ENCODE results near the gene C1QTNF9.
"Not testable (repeated sequence)": the region's sequence is repeated elsewhere in the genome, so short reads cannot be mapped to it uniquely, and the experiment has no call there.

Gene C1QTNF9

DNA sequence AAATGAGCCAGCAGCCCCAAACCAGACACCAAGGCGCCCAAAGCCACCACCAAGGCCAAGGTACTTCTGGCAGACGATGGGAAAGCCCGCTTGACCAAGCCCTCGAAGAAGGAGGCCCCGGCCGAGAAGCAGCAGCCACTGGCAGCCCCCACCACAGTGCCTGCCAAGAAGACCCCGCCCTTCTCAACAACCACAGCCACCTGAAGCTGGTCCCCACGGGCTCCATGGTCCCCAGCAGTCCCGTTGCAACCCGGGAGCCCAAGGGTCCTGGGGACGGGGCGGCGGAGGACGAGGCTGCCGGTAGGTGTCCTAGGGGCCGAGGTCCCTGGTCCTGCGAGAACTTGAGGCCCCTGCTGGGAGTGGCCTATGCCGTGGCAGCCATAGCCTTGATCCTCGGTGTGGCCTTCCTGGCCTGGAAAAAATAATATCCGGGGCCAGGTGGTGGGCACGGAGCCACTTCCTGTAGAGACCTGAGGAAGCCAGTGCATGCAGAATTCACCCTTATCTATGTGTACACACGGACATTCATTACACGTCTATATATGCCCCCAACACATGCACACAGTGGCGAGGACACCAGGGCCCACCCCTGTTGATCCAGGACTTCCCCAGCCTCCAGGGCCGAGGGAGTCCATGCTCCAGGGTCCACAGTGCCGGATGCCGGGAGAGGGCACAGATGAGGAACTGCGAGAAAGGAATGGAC is 13.8 kb downstream of the C1QTNF9 start:
- no peak for DNase-seq

DNA sequence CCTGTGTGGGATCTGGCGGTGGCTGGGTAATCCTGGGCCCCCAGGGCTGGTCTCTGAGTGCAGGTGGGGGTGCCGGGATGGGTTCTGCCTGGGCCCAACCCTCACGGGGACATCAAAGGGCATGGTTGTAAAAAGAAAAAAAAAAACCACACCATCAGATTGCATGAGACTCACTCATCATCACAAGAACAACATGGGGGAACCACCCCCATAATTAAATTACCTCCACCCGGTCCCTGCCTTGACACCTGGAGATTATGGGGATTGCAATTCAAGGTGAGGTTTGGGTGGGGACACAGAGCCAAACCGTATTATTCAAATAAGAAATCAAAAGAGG is 14.3 kb downstream of the C1QTNF9 start:
- no peak for DNase-seq

DNA sequence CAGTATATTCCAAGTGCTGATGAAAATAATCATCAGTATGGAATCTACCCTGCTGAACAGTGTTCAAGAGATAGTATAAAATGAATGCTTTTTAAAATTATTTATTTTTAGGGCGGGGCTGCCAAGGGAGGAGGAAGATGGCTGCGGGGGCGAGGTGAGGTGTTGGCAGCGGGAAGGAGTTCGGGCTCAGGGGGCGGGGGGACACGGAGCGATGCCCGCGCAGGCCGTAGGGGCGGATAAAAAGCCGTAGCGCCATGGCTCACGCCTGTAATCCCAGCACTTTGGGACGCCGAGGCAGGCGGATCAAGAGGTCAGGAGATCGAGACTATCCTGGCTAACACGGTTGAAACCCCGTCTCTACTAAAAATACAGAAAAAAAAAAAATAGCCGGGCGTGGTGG is 18.2 kb downstream of the C1QTNF9 start:
- not testable (repeated sequence) for DNase-seq

DNA sequence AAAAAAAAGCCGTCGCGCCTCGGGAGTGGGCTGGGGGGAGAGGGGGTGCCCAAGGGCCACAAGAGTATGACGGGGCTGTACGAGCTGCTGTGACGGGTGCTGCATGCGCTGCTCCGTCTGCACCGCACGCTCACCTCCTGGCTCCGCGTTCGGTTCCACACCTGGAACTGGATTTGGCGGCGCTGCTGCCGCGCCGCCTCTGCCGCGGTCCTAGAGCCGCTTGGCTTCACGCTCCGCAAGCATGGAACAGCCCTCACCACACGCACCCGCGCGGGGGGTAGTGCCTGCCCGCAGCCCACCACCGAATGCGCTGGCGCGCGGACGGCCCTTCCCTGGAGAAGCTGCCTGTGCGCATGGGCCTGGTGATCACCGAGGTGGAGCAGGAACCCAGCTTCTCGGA is 18.8 kb downstream of the C1QTNF9 start:
- DNase-seq = no peak

DNA sequence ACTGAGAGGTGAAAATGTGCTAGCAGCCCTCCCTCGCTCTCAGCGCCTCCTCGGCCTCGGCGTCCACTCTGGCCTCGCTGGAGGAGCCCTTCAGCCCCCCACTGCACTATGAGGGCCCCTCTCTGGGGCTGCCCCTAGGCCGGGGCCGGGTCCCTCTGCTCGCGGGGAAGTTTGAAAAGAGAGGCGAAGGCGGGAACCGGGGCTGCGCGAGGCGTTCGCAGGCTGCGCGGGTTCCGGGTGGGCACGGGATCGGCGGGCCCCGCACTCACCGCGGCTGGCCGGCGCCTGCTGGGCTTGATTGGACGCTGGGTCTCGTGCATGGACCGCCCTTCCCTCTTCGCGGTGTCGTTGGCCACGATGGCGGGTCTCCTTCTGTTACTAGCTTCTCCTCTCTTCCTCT is 29.3 kb downstream of the C1QTNF9 start:
- DNase-seq = no peak

DNA sequence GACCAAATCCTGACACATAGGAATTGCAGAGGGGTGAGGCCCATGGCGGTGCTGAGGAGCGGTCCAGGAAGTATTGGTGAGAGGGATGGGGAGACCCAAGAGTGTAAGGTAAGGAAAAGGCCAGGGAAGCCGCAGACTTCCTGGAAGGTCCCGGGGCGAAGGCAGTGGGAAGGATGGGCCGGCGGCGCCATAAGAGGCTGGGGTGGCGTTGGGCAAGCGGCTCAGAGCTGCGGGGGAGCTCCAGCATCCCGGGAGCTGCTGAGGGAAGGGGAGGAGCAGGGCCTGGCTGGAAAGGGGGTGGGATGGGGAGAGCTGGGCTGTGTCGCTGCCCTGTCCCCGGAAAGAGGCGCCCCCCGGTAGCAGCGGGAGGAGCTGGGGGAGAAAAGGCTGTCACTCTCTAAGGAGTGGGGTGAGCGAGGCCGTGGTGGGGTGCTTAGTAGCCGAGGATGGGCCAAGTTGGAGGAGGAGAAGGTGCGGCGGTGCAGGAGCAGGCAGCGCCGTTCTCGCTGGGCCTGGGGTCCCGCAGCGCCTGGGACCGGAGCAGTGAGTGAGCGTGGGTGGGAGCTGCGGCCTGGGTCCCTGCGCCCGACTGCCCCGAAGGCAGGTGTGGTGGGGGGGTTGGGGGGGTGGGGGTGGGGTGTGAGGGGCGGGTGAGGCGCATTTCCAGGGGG is 30.7 kb downstream of the C1QTNF9 start:
- DNase-seq = no peak

DNA sequence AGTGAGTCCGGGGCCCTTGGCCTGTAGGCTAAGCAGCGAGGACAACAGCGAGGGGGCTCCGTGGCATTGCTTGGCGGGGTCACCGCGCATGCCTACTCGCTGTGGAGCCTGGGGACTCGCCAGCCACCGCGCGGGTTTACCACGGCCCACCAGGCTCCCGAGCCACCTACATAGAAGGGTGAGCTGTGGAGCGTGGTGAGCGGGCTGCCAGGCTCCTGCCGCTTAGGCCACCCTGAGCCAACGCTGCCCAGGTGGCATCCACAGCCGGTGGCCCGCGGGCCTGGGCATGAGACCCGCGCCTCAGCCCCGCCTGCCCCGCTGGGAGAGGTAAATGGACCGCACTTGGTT is 31.2 kb downstream of the C1QTNF9 start:
- DNase-seq = no peak

DNA sequence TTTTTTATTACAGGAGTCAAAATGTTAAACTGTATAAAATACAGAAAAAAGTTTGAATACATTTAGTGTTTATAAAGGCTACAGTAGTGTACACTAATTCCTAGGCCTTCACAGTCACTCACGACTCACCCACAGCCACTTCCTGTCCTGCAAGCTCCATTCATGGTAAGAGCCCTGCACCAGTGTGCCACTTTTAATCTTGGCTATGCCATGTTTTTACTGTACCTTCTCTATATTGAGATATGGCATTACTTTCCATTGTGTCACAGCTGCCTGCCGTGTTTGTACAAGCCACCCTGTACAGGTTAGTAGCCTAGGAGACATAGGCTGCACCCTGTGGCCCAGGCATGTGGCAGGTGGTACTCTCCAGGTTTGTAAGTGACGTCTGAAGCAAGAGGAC is 32.1 kb downstream of the C1QTNF9 start:
- DNase-seq = no peak

DNA sequence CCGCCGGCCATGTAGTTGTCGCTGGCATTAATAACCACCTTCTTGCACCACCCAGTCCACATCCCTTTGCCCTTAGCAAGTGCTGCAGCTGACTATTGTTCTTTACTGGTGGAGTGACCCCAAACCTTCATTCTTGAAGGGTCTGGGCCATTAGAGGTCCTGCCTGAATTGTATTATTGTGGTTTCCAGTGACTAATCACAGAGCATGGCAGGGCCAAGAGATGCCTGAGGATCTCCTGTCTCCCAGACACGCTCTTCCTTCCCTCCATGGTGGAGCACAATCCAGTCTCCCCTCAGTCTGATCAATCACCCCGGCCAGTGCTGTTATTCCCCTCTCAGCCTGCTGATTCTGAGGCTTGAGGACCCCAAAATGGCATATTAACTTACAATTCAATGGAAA is 39.0 kb downstream of the C1QTNF9 start:
- no peak for DNase-seq

DNA sequence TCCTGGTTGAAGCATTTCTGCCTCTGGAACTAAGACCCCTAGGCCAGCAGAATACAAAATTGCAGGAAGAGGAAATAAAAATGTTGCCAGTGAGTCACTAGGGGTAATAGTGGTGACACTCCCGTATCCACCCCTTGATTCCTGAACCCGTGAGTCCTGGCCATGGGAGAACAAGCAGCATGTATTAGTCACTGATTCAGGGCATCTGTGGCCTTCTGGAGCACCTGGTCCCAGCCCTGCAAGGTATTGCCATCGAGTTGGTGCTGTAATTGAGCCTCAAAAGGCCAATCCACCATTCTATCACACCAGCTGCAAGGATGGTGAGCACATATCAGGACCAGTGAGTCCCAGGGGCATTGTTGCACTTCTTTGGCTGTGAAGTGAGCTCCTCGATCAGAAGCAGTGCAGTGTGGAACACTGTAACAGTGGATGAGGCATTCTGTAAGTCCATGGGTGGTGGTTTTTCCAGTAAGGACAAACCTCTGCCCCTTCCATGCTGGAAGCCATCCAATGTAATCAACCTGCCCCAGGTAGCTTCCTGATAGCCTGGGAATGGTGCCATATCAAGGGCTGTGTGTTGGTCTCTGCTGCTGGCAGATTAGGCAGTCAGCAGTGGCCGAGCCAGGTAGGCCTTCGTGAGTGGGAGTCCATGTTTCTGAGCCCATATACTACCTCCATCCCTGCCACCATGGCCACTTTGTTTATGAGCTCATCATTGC is 39.6 kb downstream of the C1QTNF9 start:
- DNase-seq = no peak

DNA sequence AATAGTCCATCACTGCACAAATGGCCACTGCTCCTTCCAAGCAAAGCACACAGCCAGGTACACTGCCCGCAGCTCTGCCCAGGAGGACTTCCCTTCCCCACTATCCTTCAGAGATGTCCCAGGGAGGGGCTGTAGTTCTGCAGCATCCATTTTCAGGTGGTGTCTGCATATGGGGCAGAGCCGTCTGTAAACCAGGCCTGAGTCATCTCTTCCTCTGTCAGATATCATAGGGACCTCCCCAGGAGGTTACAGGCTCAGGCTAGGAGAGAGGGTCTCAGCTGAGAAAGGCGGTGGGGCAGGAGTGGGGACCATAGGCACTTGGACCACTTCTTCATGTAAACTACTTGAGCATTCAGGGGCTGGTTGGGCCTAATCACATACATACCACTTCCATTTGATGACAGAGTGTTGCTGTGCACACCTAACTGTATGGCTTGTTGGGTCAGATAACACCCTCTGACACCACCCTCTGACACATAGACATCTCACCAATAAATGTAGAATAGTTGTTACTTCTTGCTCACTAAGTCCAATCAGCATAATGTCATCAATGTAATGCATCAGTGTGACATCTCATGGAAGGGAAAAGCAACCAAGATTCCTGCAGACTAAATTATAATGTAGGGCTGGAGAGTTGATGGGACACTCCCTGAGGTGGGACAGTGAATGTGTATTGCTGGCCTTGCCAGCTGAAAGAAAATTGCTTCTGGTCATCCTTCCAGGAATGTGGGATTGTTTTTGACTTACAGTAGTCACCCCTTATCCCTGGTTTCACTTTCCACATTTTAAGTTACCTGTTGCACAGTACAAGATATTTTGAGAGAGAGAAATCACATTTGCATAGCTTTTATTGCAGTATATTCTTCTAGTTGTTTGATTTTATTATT is 40.6 kb downstream of the C1QTNF9 start:
- not testable (repeated sequence) for DNase-seq

DNA sequence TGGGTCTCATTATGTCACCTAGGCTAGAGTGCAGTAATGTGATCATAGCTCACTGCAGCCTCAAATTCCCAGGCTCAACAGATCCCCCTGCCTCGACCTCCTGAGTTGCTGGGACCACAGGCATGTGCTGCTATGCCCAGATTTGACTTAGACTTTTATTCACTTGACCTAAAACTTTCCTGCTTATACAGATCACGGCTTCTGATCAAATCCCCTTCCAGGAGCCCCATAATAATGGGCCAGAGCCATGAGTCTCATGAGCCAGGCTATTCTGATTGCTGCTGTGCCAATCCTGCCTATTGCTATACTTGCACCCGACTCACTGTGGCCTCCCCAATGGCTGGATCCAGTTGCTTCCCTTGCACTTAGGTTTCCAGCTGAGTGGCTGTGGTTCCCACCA is 42.0 kb downstream of the C1QTNF9 start:
- DNase-seq = no peak

DNA sequence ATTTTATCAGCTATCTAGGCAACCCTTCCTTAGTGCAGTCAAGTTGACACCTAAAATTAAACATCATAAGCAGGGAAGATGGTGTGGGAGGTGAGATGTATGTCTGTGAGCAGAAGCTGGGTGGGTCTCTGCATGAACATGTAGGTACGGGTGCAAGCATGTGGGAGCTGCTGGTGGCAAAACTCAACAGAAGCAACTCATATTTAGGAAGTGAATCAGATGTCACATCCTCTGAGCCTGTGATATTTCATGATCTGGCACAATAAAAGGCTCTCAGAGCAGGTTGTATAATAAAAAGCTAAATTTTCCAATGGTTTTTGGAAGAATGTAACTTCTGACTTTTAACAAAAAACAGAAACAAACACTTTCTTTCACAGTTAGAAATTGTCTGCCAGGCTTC is 44.4 kb downstream of the C1QTNF9 start:
- DNase-seq = no peak

DNA sequence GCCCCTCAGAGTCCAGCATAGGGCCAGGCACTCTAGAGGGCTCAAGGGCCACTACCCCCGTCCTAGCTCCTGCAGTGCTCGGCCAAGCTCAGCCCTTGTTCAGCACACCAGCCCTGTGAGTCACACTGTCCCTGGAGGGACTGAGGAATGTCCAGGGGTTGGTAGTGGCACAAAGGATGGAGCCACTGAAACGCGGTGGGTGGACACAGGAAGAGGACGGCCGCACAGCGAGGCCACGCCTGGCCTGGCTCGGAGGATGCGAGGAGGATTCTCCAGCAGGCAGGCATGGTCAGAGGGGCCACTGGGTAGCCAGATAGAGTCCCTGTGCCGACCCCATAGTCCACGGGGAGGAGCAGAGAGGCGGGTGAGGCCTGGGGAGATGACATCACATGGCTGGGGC is 45.7 kb downstream of the C1QTNF9 start:
- no peak for DNase-seq

DNA sequence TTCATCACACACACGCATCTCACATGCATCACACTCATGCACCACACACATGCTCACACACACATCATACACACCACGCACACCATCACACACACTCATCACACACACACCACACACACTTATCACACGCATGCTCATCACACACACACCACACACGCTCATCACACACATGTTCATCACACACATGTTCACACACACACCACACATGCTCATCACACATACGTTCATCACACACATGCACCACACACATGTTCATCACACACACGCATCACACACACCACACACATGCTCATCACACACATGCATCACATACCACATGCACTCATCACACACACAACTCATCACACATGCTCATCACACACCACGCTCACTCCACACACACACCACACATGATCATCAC is 46.9 kb downstream of the C1QTNF9 start:
- DNase-seq = no peak

DNA sequence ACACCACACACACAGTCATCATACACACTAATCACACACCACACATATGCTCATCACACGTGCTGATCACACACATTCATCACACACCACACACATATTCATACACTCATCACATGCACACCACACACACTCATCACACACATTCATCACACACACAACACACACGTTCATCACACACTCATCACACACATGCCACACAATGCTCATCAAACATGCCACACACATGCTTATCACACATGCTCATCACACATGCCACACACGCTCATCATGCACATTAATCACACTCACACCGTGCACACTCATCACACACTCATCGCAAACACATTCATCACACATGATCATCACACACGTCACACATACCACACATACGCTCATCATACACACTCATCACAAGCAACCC is 47.5 kb downstream of the C1QTNF9 start:
- DNase-seq = no peak

DNA sequence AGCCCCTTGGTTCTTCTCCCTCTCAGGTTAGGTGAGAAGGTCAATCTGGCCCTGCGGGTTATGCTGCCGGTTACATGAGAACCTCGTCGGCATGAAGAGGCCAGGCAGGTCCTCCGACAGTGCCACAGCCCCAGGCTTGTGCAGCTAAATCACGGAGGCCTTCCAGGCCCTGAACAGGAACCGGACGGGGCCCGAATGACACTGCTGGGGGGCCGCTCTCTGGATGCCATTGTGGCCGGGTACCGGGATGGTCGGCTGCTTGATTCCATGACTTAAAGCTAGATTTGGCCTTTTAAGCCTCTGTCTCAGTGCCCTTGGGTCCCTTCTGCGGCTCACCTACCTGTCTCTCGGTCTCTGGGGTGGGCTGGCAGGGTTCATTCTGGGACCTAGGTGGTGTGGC is 48.4 kb downstream of the C1QTNF9 start:
- DNase-seq = no peak

DNA sequence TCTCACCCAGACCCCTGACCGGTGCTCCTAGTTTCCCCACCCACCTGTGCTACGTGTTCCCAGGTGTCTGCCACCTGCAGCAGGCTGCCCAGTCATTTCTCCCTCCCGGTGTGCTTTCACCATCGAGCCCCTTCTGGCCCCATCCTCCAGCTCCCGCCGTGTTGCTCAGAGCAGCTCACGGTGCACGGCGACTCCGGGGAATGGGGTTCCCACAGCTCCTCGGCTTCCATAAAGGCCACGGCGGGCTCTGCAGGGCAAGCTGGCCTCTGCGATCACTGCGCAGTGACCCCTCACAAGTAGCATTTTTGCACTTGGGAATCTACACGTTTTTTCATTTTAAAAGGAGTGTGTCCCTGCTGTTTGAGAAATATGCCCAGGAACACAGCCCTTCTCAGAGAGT is 49.5 kb downstream of the C1QTNF9 start:
- not testable (repeated sequence) for DNase-seq

DNA sequence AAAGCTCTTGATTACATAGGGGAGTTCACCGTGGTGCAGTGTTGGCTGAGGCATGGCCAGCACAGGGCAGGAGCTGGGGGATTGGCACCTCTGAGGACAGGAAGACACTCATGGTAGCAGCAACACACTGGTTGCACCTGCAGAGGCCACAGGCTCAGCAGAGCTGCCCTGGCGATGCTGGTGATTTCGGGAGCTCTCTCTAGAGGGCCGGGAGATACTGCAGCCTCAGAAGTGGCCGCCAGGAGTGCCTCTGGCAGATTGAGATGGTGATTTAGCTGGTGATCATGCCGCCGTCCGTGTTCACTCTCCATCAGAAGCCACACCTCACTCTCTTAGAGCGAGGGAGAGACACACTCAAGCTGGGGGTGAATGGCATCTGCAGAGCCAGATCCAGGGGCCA is 49.9 kb downstream of the C1QTNF9 start:
- not testable (repeated sequence) for DNase-seq

DNA sequence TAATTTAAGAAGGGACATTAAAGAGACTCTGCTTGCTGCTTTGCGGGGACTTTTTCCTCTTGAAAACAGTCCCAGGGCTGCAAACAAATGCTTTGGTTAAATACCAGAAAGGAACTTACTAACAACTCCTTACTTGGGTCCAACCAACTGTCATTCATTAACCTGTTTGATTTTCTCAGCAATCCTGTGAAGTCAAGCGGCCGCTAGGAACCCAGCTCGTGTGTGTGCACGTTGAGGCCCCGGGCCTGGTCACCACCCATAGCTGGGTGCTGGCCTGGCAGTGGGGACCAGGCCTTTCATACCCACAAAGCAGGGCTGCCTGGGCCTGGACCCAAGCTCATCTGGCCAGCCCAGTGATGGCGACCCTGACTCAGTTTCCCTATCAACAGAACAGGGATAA is 50.7 kb downstream of the C1QTNF9 start:
- DNase-seq = no peak

DNA sequence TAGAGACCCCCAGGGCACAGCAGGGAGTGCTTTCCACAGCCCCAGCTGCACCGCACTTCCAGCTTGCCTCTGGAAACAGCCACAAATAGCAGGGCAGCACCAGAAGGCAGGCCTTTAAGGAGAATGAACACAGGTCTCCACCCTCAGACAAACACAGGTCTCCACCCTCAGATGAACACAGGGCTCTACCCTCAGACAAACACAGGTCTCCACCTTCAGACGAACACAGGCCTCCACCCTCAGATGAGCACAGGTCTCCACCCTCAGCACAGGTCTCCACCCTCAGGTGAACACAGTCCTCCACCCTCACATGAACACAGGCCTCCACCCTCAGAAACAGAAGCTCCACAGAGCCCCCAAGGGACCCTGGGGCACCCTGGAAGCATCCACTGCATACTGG is 51.7 kb downstream of the C1QTNF9 start:
- no peak for DNase-seq

DNA sequence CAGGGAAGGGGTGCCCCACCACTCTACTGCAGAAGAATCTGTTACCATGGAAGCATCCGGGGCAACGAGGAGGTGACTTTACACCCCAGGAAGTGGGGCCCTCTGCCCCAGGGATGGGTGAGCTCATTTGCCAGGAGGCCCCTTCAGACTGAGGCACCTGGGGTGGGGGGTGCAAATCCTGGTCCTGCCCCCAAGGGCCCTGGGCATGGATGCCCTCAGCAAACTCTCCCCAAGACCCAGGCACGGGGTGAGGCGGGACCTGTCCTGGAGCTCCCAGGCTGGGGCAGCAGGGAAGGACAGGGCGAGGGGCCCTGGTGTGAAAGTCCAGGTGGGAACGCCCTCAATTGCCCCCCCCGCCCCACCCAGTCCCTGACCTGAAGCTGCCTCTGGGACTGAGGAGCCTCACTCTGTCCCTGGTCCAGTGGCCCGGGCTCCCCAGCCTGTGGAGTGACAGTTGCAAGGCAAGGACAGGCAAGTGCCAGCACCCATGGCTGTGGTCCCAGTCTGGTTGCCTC is 52.5 kb downstream of the C1QTNF9 start:
- DNase-seq = no peak

DNA sequence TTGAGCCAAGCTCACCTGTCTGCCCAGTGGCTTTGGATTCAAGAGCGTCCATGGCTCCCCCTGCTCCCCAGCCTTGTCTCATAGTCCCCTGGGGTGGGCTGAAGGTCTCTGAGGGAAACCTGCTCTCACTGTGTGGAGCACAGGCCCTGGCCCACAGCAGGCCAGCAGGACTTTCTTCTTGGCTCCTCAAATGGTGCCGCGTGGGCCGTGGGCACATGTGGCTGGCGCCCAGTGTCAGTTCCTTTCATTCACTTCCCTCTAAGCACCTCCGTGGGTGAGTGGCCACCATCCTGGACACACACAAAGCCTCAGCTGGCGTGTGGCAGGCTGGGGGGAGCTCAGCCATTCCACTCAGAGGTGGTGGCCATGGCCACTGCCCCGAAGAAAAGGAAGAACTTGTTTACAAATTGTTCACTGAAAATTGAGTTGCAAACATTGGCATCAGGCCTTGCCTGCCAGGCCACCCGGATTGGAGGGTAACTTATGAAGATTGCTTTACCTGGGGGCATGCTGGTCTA is 53.1 kb downstream of the C1QTNF9 start:
- DNase-seq = no peak

All from HCEC 1CT (cell line).